Fibroblast of mammary gland (primary cell): ENCODE results near the gene ATP11A.

Source experiments
- DNase-seq: peaks from one replicate; pipeline ENCODE4 v3.0.0-alpha.2; 2010; ENCODE audit warnings: low read depth
- H3K4me3 ChIP-seq: 2 replicates; pipeline ENCODE4 v1.5.1; 2011; ENCODE audit warnings: low read depth, mild to moderate bottlenecking, low read length, moderate library complexity; ENCODE audit not compliant: control insufficient read depth
- CTCF ChIP-seq: conservative IDR thresholded peaks from 2 replicates; pipeline ENCODE4 v1.5.1; 2011; ENCODE audit warnings: low read depth, low read length, inconsistent platforms; ENCODE audit not compliant: control insufficient read depth, insufficient read depth

The ATP11A gene

GRCh38 chr13:112897603-112897955 is 207.7 kb downstream of the ATP11A start:
- DNase-seq = no peak
- TF ChIP-seq CTCF = no peak
- no peak overlapping the region for H3K4me3 ChIP-seq

- no peak for DNase-seq
- no peak for TF ChIP-seq CTCF
Measured at GRCh38 chr13:112897956-112898620, 208.2 kb downstream of the ATP11A start.

GRCh38 chr13:112898621-112899280 is 208.9 kb downstream of the ATP11A start:
- DNase-seq = no peak
- H3K4me3 ChIP-seq = no peak overlapping the region
- no peak for TF ChIP-seq CTCF

More at GRCh38 chr13:112897956-112898620, 208.2 kb downstream of the ATP11A start:
- no peak overlapping the region for H3K4me3 ChIP-seq

- no peak overlapping the region for H3K4me3 ChIP-seq
- no peak for TF ChIP-seq CTCF
- no peak for DNase-seq
Measured at GRCh38 chr13:112899281-112900225, 209.7 kb downstream of the ATP11A start.

GRCh38 chr13:112900226-112900600 is 210.4 kb downstream of the ATP11A start:
- no peak for DNase-seq
- no peak overlapping the region for H3K4me3 ChIP-seq
- TF ChIP-seq CTCF = no peak

- DNase-seq = no peak
- TF ChIP-seq CTCF = no peak
- no peak overlapping the region for H3K4me3 ChIP-seq
Measured at GRCh38 chr13:112900691-112901091, 210.9 kb downstream of the ATP11A start.
